Measurements from ENCODE around the gene TRMO.

Gene TRMO

GRCh38 chr9:97910357-97910756 lies 11.9 kb downstream of the TRMO start:
- H3K27ac Mint-ChIP-seq, result no peak overlapping the region
- H3K9me3 Mint-ChIP-seq, result no peaks in the 10 kb centered on the region

GRCh38 chr9:97908705-97909104 lies 13.6 kb downstream of the TRMO start:
- H3K36me3 Mint-ChIP-seq (ENCODE audit: low read depth), result peaks cover 36% of the 10 kb centered on the region
- no peak overlapping the region for H3K27ac Mint-ChIP-seq
- no peaks in the 10 kb centered on the region for H3K9me3 Mint-ChIP-seq
- DNase-seq, result no peak
- H3K4me1 Mint-ChIP-seq, result no peaks in the 10 kb centered on the region
- no peak overlapping the region for H3K4me3 Mint-ChIP-seq
- H3K27me3 Mint-ChIP-seq (ENCODE audit: low read depth, poor library complexity), result no peaks in the 10 kb centered on the region
- no peak for TF ChIP-seq CTCF (IDR thresholded peaks at IDR 0.05)

More at GRCh38 chr9:97910357-97910756, 11.9 kb downstream of the TRMO start:
- Mint-ChIP-seq H3K36me3 (ENCODE audit: low read depth) (peaks cover 25% of the 10 kb centered on the region), H3K27me3 (ENCODE audit: low read depth, poor library complexity) (no peaks in the 10 kb centered on the region), H3K4me1 (no peaks in the 10 kb centered on the region), H3K4me3 (no peak overlapping the region)
- DNase-seq, result no peak
- TF ChIP-seq CTCF (IDR thresholded peaks at IDR 0.05), result no peak

GRCh38 chr9:97907632-97908031 lies 14.7 kb downstream of the TRMO start:
- Mint-ChIP-seq H3K9me3 (no peaks in the 10 kb centered on the region), H3K4me1 (no peaks in the 10 kb centered on the region), H3K27ac (no peak overlapping the region), H3K36me3 (ENCODE audit: low read depth) (peaks cover 30% of the 10 kb centered on the region), H3K27me3 (ENCODE audit: low read depth, poor library complexity) (no peaks in the 10 kb centered on the region), H3K4me3 (no peak overlapping the region)
- DNase-seq, result no peak
- TF ChIP-seq CTCF (IDR thresholded peaks at IDR 0.05), result no peak

GRCh38 chr9:97907046-97907445 lies 15.3 kb downstream of the TRMO start:
- DNase-seq, result no peak
- Mint-ChIP-seq H3K9me3 (no peaks in the 10 kb centered on the region), H3K36me3 (ENCODE audit: low read depth) (peaks cover 29% of the 10 kb centered on the region), H3K4me3 (no peak overlapping the region), H3K27ac (no peak overlapping the region), H3K4me1 (no peaks in the 10 kb centered on the region), H3K27me3 (ENCODE audit: low read depth, poor library complexity) (no peaks in the 10 kb centered on the region)
- TF ChIP-seq CTCF (IDR thresholded peaks at IDR 0.05), result no peak

GRCh38 chr9:97906236-97906831 lies 16.0 kb downstream of the TRMO start:
- no peak for TF ChIP-seq CTCF (IDR thresholded peaks at IDR 0.05)
- no peak overlapping the region for H3K27ac Mint-ChIP-seq
- H3K9me3 Mint-ChIP-seq, result no peaks in the 10 kb centered on the region
- DNase-seq, result no peak
- H3K36me3 Mint-ChIP-seq (ENCODE audit: low read depth), result peaks cover 29% of the 10 kb centered on the region
- no peak overlapping the region for H3K4me3 Mint-ChIP-seq
- no peaks in the 10 kb centered on the region for H3K27me3 Mint-ChIP-seq (ENCODE audit: low read depth, poor library complexity)
- no peaks in the 10 kb centered on the region for H3K4me1 Mint-ChIP-seq

GRCh38 chr9:97905228-97905627 lies 17.1 kb downstream of the TRMO start:
- H3K9me3 Mint-ChIP-seq, result no peaks in the 10 kb centered on the region
- peaks cover 2% of the 10 kb centered on the region for H3K27me3 Mint-ChIP-seq (ENCODE audit: low read depth, poor library complexity)
- TF ChIP-seq CTCF (IDR thresholded peaks at IDR 0.05), result no peak
- peaks cover 28% of the 10 kb centered on the region for H3K36me3 Mint-ChIP-seq (ENCODE audit: low read depth)
- no peak for DNase-seq
- no peak overlapping the region for H3K27ac Mint-ChIP-seq
- no peaks in the 10 kb centered on the region for H3K4me1 Mint-ChIP-seq
- H3K4me3 Mint-ChIP-seq, result no peak overlapping the region
